Measurements from ENCODE around the gene PAX7.

PAX7 gene

GRCh38 chr1:18619467-18619835, 11.2 kb upstream of the PAX7 start:
- DNase-seq = no peak

GRCh38 chr1:18628511-18628910, 2.1 kb upstream of the PAX7 start:
- no peak for DNase-seq

GRCh38 chr1:18629659-18630510, 761 bp upstream of the PAX7 start:
- DNase-seq = no peak

GRCh38 chr1:18631496-18632217, 1.0 kb downstream of the PAX7 start:
- no peak for DNase-seq

- DNase-seq = no peak
Observed at GRCh38 chr1:18632218-18632588, 1.6 kb downstream of the PAX7 start.

DNA sequence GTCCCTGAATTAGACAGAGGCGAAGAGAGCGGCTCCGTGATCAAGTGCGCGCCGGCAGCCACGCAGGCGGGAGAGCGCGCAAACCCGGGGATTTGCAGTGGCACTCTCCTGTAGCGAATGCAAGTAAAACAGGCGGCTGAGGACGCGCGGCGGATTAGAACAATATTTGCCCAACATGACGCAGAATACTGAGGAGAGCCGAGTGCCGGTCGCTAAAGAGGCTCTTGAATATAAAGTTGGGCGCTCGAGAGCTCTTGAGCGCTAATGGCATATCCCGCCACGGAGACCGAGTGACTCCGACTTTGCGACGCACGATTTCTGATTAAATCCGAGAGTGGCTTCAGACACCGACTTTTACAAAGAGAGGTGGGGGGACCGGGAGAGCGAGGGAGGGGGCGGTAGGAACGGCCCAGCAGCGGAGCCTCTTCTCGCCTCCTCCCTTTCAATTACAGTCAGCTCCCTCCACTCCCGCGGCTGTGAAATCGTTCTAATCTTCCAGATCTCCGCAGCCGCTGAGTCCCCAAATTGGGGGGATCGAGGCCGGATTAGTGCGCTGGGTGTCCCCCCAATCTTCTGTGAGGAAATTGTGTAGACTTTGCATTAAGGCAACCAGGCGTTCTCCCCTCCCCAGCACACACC, 2.3 kb downstream of the PAX7 start:
- DNase-seq = no peak

GRCh38 chr1:18633422-18634155, 2.9 kb downstream of the PAX7 start:
- no peak for DNase-seq

- no peak for DNase-seq
Observed at GRCh38 chr1:18634276-18634675, 3.6 kb downstream of the PAX7 start.

GRCh38 chr1:18635070-18635577, 4.5 kb downstream of the PAX7 start:
- DNase-seq = no peak

GRCh38 chr1:18635891-18636595, 5.4 kb downstream of the PAX7 start:
- DNase-seq = no peak

DNA sequence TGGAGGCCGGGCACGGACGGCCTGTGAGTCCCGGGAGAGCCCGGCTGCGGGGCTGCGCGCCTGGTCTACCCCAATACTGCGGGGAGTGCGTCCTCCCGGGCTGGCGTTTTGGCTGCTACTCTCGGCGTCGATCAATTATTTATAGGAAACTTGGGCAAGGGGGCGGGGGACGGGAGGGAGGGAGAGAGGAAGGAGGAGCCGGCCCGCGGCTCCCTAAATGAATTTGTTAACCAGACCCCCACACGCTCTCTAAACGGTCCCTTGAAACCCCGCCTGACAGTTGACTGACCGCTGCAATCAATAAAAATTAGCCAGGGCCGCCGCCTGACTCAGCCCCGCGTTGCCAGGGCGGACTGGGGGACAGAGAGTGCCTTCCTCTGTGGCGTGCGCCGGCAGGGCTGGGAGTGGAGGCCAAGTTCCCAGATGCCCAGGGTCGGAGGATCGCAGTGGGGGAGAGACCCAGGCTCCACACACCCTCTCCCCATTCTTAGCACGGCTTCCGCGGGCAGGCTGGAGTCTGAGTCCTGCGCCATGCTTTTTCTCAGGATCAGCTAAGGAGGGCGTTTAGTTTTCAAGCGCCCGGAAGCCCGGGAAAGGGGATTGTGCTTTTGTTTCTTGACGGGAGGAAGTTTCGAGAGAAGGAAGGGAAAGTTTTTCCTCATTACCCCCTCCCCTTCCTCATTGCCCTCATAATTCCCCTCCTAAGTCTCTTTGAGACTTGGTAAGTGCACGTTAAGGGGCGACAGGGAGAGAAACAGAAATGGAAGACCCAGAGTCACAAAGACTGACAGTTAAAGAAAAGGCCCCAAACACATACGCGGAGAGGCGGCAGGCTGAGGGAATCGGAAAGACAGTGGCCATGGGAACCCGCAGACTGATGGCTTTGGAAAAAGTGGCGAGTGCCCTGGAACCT, 6.2 kb downstream of the PAX7 start:
- no peak for DNase-seq

DNA sequence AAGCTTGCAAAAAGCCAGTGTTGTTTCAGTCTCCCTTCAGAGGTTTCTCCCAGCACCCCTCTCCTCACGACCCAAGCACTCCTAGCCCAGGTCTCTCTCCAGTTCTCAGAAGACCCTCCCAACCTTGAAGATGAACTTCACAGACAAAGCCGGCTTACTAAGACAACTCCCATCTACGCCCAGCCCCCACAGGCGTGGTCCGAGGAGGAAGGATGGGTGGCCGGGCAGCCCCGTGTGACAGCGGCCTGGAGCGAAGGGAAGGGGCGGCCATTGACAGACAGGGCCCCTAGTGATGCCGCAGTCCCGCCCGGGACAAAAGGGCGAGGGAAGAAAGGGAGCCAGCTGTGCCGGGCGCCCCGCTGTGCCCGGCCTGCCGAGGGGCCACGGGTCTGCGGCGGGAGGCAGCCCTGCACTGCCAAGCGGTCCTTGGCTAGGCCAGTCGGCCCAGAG, 6.9 kb downstream of the PAX7 start:
- DNase-seq = no peak

GRCh38 chr1:18637962-18638834, 7.6 kb downstream of the PAX7 start:
- DNase-seq = no peak

DNA sequence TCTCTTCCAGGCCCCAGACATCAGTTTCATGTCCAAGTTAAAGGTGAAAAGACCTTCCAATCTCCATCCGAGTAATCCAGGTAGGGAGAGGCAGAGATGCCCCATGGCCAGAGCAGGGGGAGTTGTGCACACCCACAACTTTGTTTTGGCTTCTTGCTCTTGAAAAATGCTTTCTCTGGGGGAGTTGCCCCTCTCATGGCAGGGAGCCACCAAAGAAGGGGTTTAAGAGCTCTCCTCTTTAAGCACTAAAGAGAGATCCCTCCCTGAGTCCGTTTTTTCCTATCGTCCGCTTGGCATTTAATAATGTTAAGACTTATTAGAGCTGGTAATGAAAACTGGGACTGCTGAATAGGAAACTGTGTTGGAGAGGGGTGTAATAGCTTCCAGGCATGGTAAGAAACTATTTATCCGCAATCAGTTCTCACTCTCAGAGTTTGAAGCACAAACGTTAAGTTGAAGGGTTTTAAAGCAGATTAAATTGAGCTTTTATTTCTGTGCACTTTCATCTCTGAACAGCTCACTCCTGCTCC, 8.3 kb downstream of the PAX7 start:
- no peak for DNase-seq

GRCh38 chr1:18639368-18640055, 8.9 kb downstream of the PAX7 start:
- DNase-seq = no peak

DNA sequence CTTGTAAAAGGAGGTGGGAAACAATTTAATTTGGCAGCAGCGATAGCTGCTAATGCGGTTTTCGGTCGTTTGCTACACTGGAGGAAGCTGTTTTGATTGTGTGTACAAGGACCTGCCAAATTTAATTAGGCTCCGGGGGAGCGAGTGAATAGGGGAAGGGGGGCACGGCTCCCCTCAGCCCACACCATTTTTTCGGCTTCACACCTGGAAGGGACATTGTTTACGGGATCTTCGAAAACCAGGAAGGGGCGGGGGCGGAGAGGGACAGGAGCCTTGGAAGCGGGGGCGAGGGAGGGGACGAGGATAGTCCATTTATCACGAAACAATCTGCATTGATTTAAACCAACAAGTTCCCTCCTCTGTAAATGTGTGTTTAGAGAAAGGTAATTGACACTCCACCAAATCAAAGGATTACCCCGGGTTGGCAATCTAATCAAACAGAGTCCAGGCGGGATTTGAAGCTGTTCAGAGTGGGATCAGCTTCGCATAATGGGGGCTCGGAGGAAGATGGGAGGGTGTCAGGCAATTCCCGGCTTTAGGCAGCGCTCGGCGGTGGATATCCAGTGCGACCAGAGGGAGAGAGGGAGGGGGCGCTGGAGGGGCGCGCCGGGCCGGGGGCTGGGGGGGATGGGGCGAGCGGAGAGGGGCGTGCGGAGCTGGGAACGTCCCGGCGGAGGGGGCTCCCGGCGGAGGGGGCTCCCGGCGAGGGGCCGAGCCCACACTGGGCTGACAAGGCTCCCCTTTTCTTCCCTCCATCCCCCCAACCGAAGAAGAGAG, 9.8 kb downstream of the PAX7 start:
- DNase-seq = peak; percentile 64

DNA sequence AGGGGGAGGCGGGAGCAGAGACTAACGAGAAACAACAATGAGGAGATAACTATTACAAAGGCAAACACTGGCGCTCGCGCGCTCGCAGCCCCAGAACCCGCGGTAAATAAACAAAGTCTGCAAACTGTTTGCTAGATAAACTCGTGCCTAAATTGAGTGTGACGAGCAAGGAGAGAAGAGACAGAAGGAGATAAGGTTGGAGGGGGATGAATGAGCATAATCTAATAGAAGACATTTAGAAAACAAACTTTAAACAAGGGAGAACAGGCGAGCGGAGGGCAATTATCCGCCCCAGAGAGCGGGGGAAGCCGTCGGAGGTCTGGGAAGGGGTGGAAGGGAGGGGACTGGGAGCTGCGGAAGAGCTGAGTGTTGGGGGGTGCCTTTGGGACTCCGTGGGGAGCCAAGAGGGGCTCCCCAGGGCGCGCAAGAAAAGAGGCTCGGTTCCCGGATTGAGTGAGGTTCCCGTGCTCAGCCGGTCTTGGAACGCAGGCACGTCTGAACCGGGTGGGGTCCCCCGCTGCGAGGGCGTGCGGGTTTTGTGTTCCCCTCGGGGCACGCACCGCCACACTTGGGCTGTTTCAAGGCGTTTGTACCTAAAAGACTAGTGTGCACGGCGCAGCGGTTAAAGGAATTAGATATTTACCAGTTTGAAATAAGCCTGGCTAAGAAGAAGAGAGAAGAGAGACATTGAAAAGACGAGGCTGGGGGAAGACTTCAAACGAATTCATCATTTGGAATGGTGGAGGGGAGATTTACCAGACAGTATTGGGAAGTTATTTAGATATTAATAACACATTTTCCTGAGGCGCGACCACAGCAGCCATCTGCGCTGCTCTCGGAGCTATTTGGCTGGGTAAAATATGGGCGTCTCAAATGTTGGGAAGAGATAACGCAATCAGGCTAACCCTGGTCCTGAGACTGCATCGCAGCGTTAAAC, 10.6 kb downstream of the PAX7 start:
- DNase-seq = peak; percentile 31

Data from NCI-H748 treated with DMSO at 0.1 percent for 48 hours (cell line).